ENCODE data around the gene SLC14A1.

The SLC14A1 gene

DNA sequence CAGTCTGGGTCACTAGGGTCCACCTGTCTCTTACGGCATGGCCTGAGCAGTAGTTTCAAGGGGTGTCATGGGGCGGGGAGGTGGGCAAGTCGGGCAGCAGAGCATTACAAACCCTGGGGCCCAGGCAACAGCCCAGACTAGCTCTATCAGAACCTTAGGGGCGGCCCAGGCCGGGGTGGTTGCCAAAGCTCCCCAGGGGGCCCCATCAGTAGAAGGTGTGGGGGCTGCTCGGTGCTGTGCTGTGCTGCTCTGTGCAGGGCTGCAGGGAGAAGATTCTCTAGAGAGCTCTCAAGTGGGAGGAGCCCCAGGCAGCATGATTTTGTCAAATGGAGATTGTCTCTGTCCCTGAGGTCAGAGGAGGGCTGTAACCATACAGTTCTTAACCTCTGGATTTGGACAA, 36.4 kb upstream of the SLC14A1 start:
- H4K20me1 ChIP-seq (ENCODE audit: insufficient read depth) = no peaks in the 10 kb centered on the region
- H3K27me3 ChIP-seq (ENCODE audit: insufficient read depth, low read depth) = no peaks in the 10 kb centered on the region
- H3K79me2 ChIP-seq (ENCODE audit: insufficient read depth, low read depth) = no peaks in the 10 kb centered on the region
- peak overlapping the region; percentile 73 for H2AFZ ChIP-seq (ENCODE audit: low read depth)
- peak overlapping the region; percentile 91 for H3K4me2 ChIP-seq
- H3K36me3 ChIP-seq (ENCODE audit: insufficient read depth) = no peaks in the 10 kb centered on the region
- no peak overlapping the region for H3K4me3 ChIP-seq (IDR thresholded peaks at IDR 0.05; ENCODE audit: insufficient read depth, low read depth, low read length)
- peak overlapping the region; percentile 39; the same call in 1 of the 2 replicates for H3K9ac ChIP-seq
- H3K4me1 ChIP-seq (ENCODE audit: low read depth, poor library complexity, severe bottlenecking) = peaks cover 40% of the 10 kb centered on the region
- TF ChIP-seq CTCF (conservative IDR thresholded peaks at IDR 0.05; ENCODE audit: low read depth, low read length) = no peak
- H3K27ac ChIP-seq = peak overlapping the region; percentile 79

GRCh38 chr18:45688113-45688512, 35.9 kb upstream of the SLC14A1 start:
- Histone ChIP-seq H3K27me3 (ENCODE audit: insufficient read depth, low read depth) (no peaks in the 10 kb centered on the region), H2AFZ (ENCODE audit: low read depth) (peak overlapping the region; percentile 73), H3K4me1 (ENCODE audit: low read depth, poor library complexity, severe bottlenecking) (peaks cover 40% of the 10 kb centered on the region), H3K4me2 (peak overlapping the region; percentile 91), H3K4me3 (IDR thresholded peaks at IDR 0.05; ENCODE audit: insufficient read depth, low read depth, low read length) (no peak overlapping the region), H4K20me1 (ENCODE audit: insufficient read depth) (no peaks in the 10 kb centered on the region), H3K27ac (peak overlapping the region; percentile 79), H3K36me3 (ENCODE audit: insufficient read depth) (no peaks in the 10 kb centered on the region), H3K9ac (peak overlapping the region; percentile 39), H3K79me2 (ENCODE audit: insufficient read depth, low read depth) (no peaks in the 10 kb centered on the region)
- TF ChIP-seq CTCF (conservative IDR thresholded peaks at IDR 0.05; ENCODE audit: low read depth, low read length) = no peak

- no peaks in the 10 kb centered on the region for H3K79me2 ChIP-seq (ENCODE audit: insufficient read depth, low read depth)
- peak overlapping the region; percentile 91; the same call in 1 of the 2 replicates for H3K4me2 ChIP-seq
- no peaks in the 10 kb centered on the region for H3K27me3 ChIP-seq (ENCODE audit: insufficient read depth, low read depth)
- TF ChIP-seq CTCF (conservative IDR thresholded peaks at IDR 0.05; ENCODE audit: low read depth, low read length) = no peak
- no peaks in the 10 kb centered on the region for H3K36me3 ChIP-seq (ENCODE audit: insufficient read depth)
- no peaks in the 10 kb centered on the region for H4K20me1 ChIP-seq (ENCODE audit: insufficient read depth)
- H3K4me1 ChIP-seq (ENCODE audit: low read depth, poor library complexity, severe bottlenecking) = peaks cover 40% of the 10 kb centered on the region
- no peak overlapping the region; the same call in 1 of the 2 replicates for H2AFZ ChIP-seq (ENCODE audit: low read depth)
- peak overlapping the region; percentile 79; the same call in 1 of the 2 replicates for H3K27ac ChIP-seq
- no peak overlapping the region for H3K4me3 ChIP-seq (IDR thresholded peaks at IDR 0.05; ENCODE audit: insufficient read depth, low read depth, low read length)
- no peak overlapping the region for H3K9ac ChIP-seq
Observed at GRCh38 chr18:45688833-45689232, 35.1 kb upstream of the SLC14A1 start.

GRCh38 chr18:45689396-45689795, 34.6 kb upstream of the SLC14A1 start:
- no peak overlapping the region for H3K9ac ChIP-seq
- no peaks in the 10 kb centered on the region for H3K36me3 ChIP-seq (ENCODE audit: insufficient read depth)
- no peak overlapping the region for H2AFZ ChIP-seq (ENCODE audit: low read depth)
- no peak for TF ChIP-seq CTCF (conservative IDR thresholded peaks at IDR 0.05; ENCODE audit: low read depth, low read length)
- H4K20me1 ChIP-seq (ENCODE audit: insufficient read depth) = no peaks in the 10 kb centered on the region
- no peak overlapping the region; the same call in 1 of the 2 replicates for H3K4me2 ChIP-seq
- no peak overlapping the region for H3K4me3 ChIP-seq (IDR thresholded peaks at IDR 0.05; ENCODE audit: insufficient read depth, low read depth, low read length)
- H3K4me1 ChIP-seq (ENCODE audit: low read depth, poor library complexity, severe bottlenecking) = peaks cover 40% of the 10 kb centered on the region
- no peak overlapping the region for H3K27ac ChIP-seq
- H3K79me2 ChIP-seq (ENCODE audit: insufficient read depth, low read depth) = no peaks in the 10 kb centered on the region
- H3K27me3 ChIP-seq (ENCODE audit: insufficient read depth, low read depth) = no peaks in the 10 kb centered on the region
